Testis (tissue), 2 donors: ENCODE results near the gene P4HA3.

Experiments used
- POLR2A ChIP-seq: fragments of 450-650 bp; IDR thresholded peaks from one replicate; pipeline ENCODE4 v1.6.1; 2017; ENCODE audit warnings: antibody characterized with exemption, mild to moderate bottlenecking, moderate library complexity
- TF ChIP-seq, protein P1 (sequence below), 3 experiments: fragments of 450-650 bp in 2 of 3; fragments of 200-600 bp in 1 of 3; sonication (generic) in 1 of 3; IDR thresholded peaks; one replicate each; pipeline ENCODE4 v1.5.1; 2016 to 2019; ENCODE audit warnings: antibody characterized with exemption in 3 of 3, mild to moderate bottlenecking in 2 of 3, moderate library complexity in 1 of 3

GRCh38 chr11:74333193-74333592 is 21.8 kb upstream of the P4HA3 start:
- TF ChIP-seq, protein P1, sequence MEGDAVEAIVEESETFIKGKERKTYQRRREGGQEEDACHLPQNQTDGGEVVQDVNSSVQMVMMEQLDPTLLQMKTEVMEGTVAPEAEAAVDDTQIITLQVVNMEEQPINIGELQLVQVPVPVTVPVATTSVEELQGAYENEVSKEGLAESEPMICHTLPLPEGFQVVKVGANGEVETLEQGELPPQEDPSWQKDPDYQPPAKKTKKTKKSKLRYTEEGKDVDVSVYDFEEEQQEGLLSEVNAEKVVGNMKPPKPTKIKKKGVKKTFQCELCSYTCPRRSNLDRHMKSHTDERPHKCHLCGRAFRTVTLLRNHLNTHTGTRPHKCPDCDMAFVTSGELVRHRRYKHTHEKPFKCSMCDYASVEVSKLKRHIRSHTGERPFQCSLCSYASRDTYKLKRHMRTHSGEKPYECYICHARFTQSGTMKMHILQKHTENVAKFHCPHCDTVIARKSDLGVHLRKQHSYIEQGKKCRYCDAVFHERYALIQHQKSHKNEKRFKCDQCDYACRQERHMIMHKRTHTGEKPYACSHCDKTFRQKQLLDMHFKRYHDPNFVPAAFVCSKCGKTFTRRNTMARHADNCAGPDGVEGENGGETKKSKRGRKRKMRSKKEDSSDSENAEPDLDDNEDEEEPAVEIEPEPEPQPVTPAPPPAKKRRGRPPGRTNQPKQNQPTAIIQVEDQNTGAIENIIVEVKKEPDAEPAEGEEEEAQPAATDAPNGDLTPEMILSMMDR (IDR thresholded peaks at IDR 0.05): no peak
- no peak for TF ChIP-seq POLR2A
